ENCODE results near the gene ZNF865.
A peak's percentile ranks its signal among the peaks of the same experiment; 100 is the strongest.

ZNF865 gene

GRCh38 chr19:55633861-55634260 is 28.4 kb downstream of the ZNF865 start:
- TF ChIP-seq CTCF (IDR thresholded peaks at IDR 0.05; ENCODE audit: low read depth, low read length) = no peak
- H3K4me3 ChIP-seq (replicated peaks in 1 of 2; ENCODE audit: low read depth in 2 of 2, low read length in 2 of 2) = no peak overlapping the region
- DNase-seq (ENCODE audit: low read depth in 2 of 2) = no peak

DNA sequence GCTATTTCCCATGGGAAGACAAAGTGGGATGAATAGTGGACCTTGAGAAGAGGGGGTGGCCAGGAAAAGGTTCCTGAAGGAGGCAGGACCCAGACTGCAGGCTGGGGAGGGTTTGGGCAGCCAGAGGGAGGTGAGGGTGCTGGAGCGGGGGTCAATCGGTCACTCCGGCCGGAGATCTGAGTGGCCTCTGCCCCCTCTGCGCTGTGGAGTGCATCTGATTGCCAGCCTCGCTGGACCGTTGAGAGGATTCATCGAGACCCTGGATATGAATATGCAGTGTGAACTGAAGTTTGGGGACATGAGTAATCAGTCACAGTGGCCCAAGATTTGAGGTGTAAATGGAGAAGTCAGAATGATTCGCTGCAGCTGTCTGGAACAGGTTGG is 29.9 kb downstream of the ZNF865 start:
- H3K4me3 ChIP-seq (replicated peaks in 1 of 2; ENCODE audit: low read depth in 2 of 2, low read length in 2 of 2) = peak overlapping the region; percentile 79 to 87
- TF ChIP-seq CTCF (IDR thresholded peaks at IDR 0.05; ENCODE audit: low read depth, low read length) = no peak
- DNase-seq (ENCODE audit: low read depth in 2 of 2) = no peak

DNA sequence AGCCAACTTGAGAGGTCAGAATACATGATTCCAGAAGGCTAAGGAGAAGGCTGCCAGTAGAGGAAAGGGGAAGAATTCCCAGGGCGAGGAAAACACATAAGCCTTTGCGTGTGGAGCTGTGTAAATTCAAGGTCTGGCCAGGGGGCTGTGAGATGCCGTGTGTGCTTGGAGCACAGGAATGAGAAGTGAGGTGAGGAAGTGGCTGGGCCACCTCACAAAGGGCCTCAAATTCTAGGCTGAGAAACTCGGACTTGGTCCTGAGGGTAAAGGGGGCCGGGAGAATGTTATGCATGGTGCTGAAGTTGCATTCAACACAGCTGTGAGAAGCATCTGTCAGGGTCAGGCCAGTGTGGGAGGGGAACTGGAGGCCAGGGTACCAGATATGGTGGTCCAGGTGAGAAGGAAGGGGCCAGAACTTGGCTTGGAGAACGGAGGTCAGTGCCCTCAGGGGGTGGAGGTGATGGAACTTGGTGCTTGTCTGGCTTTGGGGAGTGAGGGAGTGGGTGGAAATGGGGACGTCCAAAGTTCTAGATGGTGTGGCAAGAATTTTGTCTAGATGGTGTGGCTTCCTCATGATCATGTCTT is 30.5 kb downstream of the ZNF865 start:
- no peak for DNase-seq (ENCODE audit: low read depth in 2 of 2)
- H3K4me3 ChIP-seq (replicated peaks in 1 of 2; ENCODE audit: low read depth in 2 of 2, low read length in 2 of 2) = peak overlapping the region; percentile 79 to 87
- no peak for TF ChIP-seq CTCF (IDR thresholded peaks at IDR 0.05; ENCODE audit: low read depth, low read length)

GRCh38 chr19:55636723-55637122 is 31.3 kb downstream of the ZNF865 start:
- no peak overlapping the region for H3K4me3 ChIP-seq (replicated peaks in 1 of 2; ENCODE audit: low read depth in 2 of 2, low read length in 2 of 2)
- DNase-seq (ENCODE audit: low read depth in 2 of 2) = no peak
- TF ChIP-seq CTCF (IDR thresholded peaks at IDR 0.05; ENCODE audit: low read depth, low read length) = no peak

DNA sequence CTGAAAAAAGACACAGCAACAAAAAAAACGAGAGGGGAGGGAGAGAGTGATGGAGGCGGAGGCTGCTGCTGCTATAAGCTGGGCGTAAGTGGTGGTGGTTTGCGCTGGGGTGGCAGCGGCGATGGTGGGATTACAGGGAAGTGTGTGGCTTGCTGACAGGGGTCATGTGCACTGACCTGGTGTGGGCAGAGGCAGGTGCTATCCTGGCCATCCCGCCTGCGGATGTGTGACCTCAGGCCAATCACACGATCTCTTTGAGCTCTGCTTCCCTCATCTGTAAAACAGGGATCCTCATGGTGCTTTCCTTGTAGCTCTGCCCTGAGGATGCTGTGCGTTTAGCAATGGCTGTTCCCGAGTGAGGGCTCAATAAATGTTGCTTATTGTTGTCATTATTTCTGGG is 32.1 kb downstream of the ZNF865 start:
- H3K4me3 ChIP-seq (replicated peaks in 1 of 2; ENCODE audit: low read depth in 2 of 2, low read length in 2 of 2) = no peak overlapping the region
- no peak for TF ChIP-seq CTCF (IDR thresholded peaks at IDR 0.05; ENCODE audit: low read depth, low read length)

DNA sequence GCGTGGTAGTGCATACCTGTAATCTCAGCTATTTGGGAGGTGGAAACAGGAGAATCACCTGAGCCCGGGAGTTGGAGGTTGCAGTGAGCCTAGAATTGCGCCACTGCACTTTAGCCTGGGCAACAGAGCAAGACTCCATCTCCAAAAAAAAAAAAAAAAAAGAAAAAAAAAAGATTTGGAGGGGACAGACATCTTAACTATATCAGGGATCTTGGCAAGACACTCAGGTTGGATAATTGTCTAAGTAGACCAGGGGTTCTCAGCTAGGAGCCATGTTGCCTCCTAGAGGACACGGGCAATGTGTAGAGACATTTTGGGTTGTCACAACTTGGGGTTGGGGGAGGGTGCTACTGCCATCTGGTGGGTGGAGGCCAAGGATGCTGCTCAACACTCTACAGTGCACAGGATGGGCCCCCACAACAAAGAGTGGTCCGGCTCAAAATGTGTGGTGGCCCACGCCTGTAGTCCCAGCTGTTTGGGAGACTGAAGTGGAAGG is 33.5 kb downstream of the ZNF865 start:
- peak; percentile 49 for TF ChIP-seq CTCF (IDR thresholded peaks at IDR 0.05; ENCODE audit: low read depth, low read length)
- peak; percentile 38 to 55 for DNase-seq (ENCODE audit: low read depth in 2 of 2)
- no peak overlapping the region for H3K4me3 ChIP-seq (replicated peaks in 1 of 2; ENCODE audit: low read depth in 2 of 2, low read length in 2 of 2)

More for the DNA sequence above, 32.1 kb downstream of the ZNF865 start:
- DNase-seq (ENCODE audit: low read depth in 2 of 2) = no peak
